DND-41 (cell line): ENCODE data around the gene XPNPEP1.

ENCODE experiments used
- ATAC-seq: fragments of 200-7000 bp; cut with Tn5 transposase; 3 replicates; pipeline ENCODE4 v1.9.1; 2021; ENCODE audit warnings: low read depth; ENCODE audit not compliant: insufficient read depth
- DNase-seq: peaks from one replicate; pipeline ENCODE4 v3.0.0-alpha.2; 2020
- H2AFZ ChIP-seq: 2 replicates; pipeline ENCODE4 v1.6.0; 2012; ENCODE audit warnings: low read depth, low read length
- H3K27ac ChIP-seq: 2 replicates; pipeline ENCODE4 v1.5.1; 2012; ENCODE audit warnings: low read length, inconsistent platforms
- H3K27me3 ChIP-seq: fragments of 200-600 bp; sonication (generic); 2 replicates; pipeline ENCODE4 v1.6.0; 2012; ENCODE audit warnings: low read length, mild to moderate bottlenecking, inconsistent platforms; ENCODE audit not compliant: insufficient read depth, poor library complexity
- H3K36me3 ChIP-seq: 2 replicates; pipeline ENCODE4 v1.5.1; 2012; ENCODE audit warnings: low read length, inconsistent platforms; ENCODE audit not compliant: insufficient read depth
- H3K4me1 ChIP-seq: 2 replicates; pipeline ENCODE4 v1.5.1; 2012; ENCODE audit warnings: mild to moderate bottlenecking, low read length; ENCODE audit not compliant: insufficient read depth
- H3K4me2 ChIP-seq: 2 replicates; pipeline ENCODE4 v1.6.0; 2012; ENCODE audit warnings: mild to moderate bottlenecking, moderate library complexity, low read length, inconsistent platforms; ENCODE audit not compliant: insufficient read depth
- H3K4me3 ChIP-seq, 2 experiments: fragments of 200-600 bp in 1 of 2; shearing (Covaris generic) in 1 of 2; 2 replicates each; pipeline ENCODE4 v1.5.1; 2012 to 2016; ENCODE audit warnings: inconsistent platforms in 2 of 2, low read length in 2 of 2, mild to moderate bottlenecking in 2 of 2, low read depth in 1 of 2, moderate library complexity in 1 of 2
- H3K79me2 ChIP-seq: 2 replicates; pipeline ENCODE4 v1.6.0; 2012; ENCODE audit warnings: low read length, inconsistent platforms; ENCODE audit not compliant: insufficient read depth
- H3K9ac ChIP-seq: 2 replicates; pipeline ENCODE4 v1.6.0; 2012; ENCODE audit warnings: low read depth, mild to moderate bottlenecking, inconsistent platforms, low read length, moderate library complexity
- H3K9me3 ChIP-seq: 2 replicates; pipeline ENCODE4 v1.5.1; 2012; ENCODE audit warnings: low read length, moderate library complexity, mild to moderate bottlenecking, inconsistent platforms; ENCODE audit not compliant: insufficient read depth, severe bottlenecking
- H4K20me1 ChIP-seq: 2 replicates; pipeline ENCODE4 v1.6.0; 2012; ENCODE audit warnings: low read length; ENCODE audit not compliant: insufficient read depth
- EZH2 ChIP-seq: IDR thresholded peaks from 3 replicates; pipeline ENCODE4 v1.6.1; 2012; ENCODE audit warnings: borderline replicate concordance, low read depth, mild to moderate bottlenecking, moderate library complexity, low read length, inconsistent platforms; ENCODE audit not compliant: severe bottlenecking
- TF ChIP-seq, protein P1 (sequence below): IDR thresholded peaks from 2 replicates; pipeline ENCODE4 v1.5.1; 2012; ENCODE audit warnings: borderline replicate concordance, low read length, moderate library complexity, mild to moderate bottlenecking; ENCODE audit not compliant: poor library complexity, severe bottlenecking; ENCODE audit errors: extremely low read depth

Gene XPNPEP1

DNA sequence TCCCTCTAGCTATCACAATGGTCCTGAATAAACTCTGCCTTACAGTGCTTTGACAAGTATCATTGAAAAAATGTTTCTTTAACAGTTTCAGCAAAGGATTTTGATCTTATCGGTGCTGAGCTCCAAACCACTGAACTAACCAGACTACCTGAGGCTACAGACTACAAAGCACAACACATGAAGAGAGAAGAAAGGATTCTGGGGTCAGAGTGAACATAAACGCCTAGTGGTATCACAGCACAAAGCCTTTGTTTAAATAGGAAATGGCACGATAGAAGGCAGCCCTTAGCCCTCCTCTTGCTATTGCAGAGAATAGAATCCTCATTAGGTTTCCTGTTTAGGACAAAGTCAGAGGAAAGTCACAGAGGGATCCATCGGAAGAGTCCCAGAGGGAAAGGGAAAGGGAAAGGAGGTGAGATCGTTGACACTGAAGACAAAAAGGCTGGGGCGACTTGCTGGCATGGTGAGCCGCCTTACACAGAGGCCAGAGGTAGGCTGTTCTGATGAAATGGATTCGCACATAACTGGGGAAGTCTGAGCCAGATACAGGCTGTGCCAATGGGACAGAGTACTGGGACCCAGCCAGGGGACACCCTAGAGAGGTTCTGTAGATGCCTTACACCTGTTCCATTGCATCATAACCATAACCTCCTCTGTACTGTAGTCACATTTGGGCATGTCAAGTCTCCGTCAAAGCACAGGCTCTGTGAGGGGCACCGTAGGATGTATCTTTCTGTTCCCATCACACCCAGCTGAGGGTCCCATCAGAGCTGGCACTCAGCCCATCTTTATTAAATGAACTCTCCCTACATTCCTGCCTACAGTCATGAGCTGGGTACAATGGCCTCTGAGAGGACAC, 71.5 kb downstream of the XPNPEP1 start:
- ATAC-seq (peak; percentile 25; the same call in 1 of the 3 replicates), DNase-seq (no peak)
- no peak overlapping the region for H2AFZ ChIP-seq
- peaks cover 6% of the 10 kb centered on the region for H3K27me3 ChIP-seq
- H3K9me3 ChIP-seq = no peaks in the 10 kb centered on the region
- TF ChIP-seq, protein P1, sequence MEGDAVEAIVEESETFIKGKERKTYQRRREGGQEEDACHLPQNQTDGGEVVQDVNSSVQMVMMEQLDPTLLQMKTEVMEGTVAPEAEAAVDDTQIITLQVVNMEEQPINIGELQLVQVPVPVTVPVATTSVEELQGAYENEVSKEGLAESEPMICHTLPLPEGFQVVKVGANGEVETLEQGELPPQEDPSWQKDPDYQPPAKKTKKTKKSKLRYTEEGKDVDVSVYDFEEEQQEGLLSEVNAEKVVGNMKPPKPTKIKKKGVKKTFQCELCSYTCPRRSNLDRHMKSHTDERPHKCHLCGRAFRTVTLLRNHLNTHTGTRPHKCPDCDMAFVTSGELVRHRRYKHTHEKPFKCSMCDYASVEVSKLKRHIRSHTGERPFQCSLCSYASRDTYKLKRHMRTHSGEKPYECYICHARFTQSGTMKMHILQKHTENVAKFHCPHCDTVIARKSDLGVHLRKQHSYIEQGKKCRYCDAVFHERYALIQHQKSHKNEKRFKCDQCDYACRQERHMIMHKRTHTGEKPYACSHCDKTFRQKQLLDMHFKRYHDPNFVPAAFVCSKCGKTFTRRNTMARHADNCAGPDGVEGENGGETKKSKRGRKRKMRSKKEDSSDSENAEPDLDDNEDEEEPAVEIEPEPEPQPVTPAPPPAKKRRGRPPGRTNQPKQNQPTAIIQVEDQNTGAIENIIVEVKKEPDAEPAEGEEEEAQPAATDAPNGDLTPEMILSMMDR = no peak
- TF ChIP-seq EZH2 = no peak
- peaks cover 2% of the 10 kb centered on the region; the same call in 1 of the 2 replicates for H3K4me1 ChIP-seq
- H3K4me3 ChIP-seq = no peak overlapping the region
- H3K27ac ChIP-seq = no peak overlapping the region
- H3K4me2 ChIP-seq = no peak overlapping the region
- H3K36me3 ChIP-seq = no peaks in the 10 kb centered on the region
- no peak overlapping the region for H3K9ac ChIP-seq
- H3K79me2 ChIP-seq = no peaks in the 10 kb centered on the region
- H4K20me1 ChIP-seq = no peaks in the 10 kb centered on the region

DNA sequence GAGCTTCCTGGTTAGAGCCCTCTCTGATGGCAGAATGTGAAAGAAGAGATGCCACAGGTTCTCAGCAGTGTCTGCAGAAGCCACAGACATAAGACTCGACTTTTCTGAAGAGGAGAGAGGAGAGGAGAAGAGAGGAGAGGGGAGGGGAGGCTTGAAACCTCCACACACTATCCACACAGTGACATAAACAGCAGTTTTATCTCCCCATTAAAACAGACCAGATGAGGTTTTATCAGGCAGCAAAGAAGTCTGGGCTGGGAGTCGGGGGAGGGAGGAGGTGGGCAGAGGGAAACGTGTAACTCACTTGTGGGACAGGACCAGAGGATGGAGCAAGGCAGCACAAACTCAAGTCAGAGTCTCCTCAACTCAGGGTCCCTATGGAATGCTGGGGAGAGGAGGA, 76.5 kb downstream of the XPNPEP1 start:
- DNase-seq (no peak), ATAC-seq (no peak)
- H3K4me1 ChIP-seq = no peaks in the 10 kb centered on the region
- TF ChIP-seq, protein P1 = no peak
- TF ChIP-seq EZH2 = no peak
- no peak overlapping the region for H3K4me2 ChIP-seq
- H4K20me1 ChIP-seq = no peaks in the 10 kb centered on the region
- H2AFZ ChIP-seq = no peak overlapping the region
- H3K4me3 ChIP-seq = no peak overlapping the region
- H3K9me3 ChIP-seq = no peaks in the 10 kb centered on the region
- peaks cover 9% of the 10 kb centered on the region for H3K27me3 ChIP-seq
- H3K36me3 ChIP-seq = no peaks in the 10 kb centered on the region
- no peaks in the 10 kb centered on the region for H3K79me2 ChIP-seq
- H3K27ac ChIP-seq = no peak overlapping the region
- H3K9ac ChIP-seq = no peak overlapping the region

DNA sequence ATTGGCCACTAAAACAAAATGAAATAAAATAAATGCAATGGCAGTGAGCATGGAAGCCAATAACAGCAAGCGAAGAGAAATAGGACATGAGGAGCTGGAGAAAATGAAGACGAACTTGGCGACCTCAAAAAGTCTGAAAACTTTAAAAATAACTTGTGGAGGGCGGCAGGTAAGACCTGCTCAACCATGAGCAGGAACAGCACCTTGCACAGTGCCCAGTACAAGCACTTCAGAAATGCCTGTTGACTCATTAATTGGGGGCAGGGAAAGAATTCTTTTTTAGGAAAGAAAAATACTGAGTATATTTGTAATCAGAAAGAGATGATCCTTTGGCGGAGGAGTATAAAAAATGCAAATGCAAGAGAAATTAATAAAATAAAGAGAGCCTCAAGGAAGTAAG, 78.0 kb downstream of the XPNPEP1 start:
- Histone ChIP-seq H3K27ac (no peak overlapping the region), H3K4me2 (no peak overlapping the region), H4K20me1 (no peaks in the 10 kb centered on the region), H3K9me3 (no peaks in the 10 kb centered on the region), H3K4me1 (no peaks in the 10 kb centered on the region), H3K27me3 (peaks cover 9% of the 10 kb centered on the region), H2AFZ (no peak overlapping the region), H3K9ac (no peak overlapping the region), H3K79me2 (no peaks in the 10 kb centered on the region), H3K36me3 (no peaks in the 10 kb centered on the region), H3K4me3 (no peak overlapping the region)
- TF ChIP-seq, protein P1 = no peak
- TF ChIP-seq EZH2 = no peak
- ATAC-seq = no peak
- no peak for DNase-seq
